SK-N-MC (cell line): ENCODE measurements around the gene HS3ST4.

ENCODE experiments used
- DNase-seq: peaks from one replicate; pipeline ENCODE4 v3.0.0-alpha.2; 2011; ENCODE audit warnings: low read depth, low spot score
- H3K27ac ChIP-seq: fragments of 200-600 bp; sonication (generic); 2 replicates; pipeline ENCODE4 v1.5.1; 2016; ENCODE audit warnings: mixed run types
- H3K36me3 ChIP-seq: fragments of 200-600 bp; sonication (generic); 2 replicates; pipeline ENCODE4 v1.6.1; 2017; ENCODE audit warnings: antibody characterized with exemption, low read length, mixed read lengths; ENCODE audit not compliant: insufficient read depth
- H3K4me3 ChIP-seq: fragments of 200-600 bp; sonication (generic); 2 replicates; pipeline ENCODE4 v1.5.1; 2016
- H3K9ac ChIP-seq: fragments of 200-600 bp; sonication (generic); 2 replicates; pipeline ENCODE4 v1.8.0; 2017; ENCODE audit warnings: mixed run types, mixed read lengths; ENCODE audit not compliant: insufficient read length
- H3K9me3 ChIP-seq: fragments of 200-600 bp; sonication (generic); 2 replicates; pipeline ENCODE4 v1.6.1; 2017; ENCODE audit warnings: low read depth, mild to moderate bottlenecking, antibody characterized with exemption, low read length, moderate library complexity, mixed read lengths
- EZH2 ChIP-seq: fragments of 200-600 bp; sonication (generic); IDR thresholded peaks from one replicate; pipeline ENCODE4 v1.6.1; 2017; ENCODE audit warnings: antibody characterized with exemption
- FOXP2 ChIP-seq: optimal IDR thresholded peaks from 2 replicates; pipeline ENCODE3; 2011; ENCODE audit warnings: mild to moderate bottlenecking, moderate library complexity; ENCODE audit not compliant: insufficient read depth; ENCODE audit errors: extremely low read length, control extremely low read depth
- POLR2AphosphoS5 ChIP-seq: IDR thresholded peaks from 2 replicates; pipeline ENCODE4 v1.6.1; 2012; ENCODE audit warnings: mild to moderate bottlenecking, low read depth, low read length, borderline replicate concordance

Gene HS3ST4

GRCh38 chr16:25977121-25977520 is 285.4 kb downstream of the HS3ST4 start:
- Histone ChIP-seq H3K9me3 (no peaks in the 10 kb centered on the region), H3K27ac (no peak overlapping the region), H3K4me3 (no peak overlapping the region), H3K9ac (no peak overlapping the region), H3K36me3 (no peaks in the 10 kb centered on the region)
- no peak for DNase-seq
- TF ChIP-seq EZH2 = no peak
- TF ChIP-seq FOXP2 = no peak
- no peak for TF ChIP-seq POLR2AphosphoS5

- Histone ChIP-seq H3K9me3 (no peaks in the 10 kb centered on the region), H3K36me3 (no peaks in the 10 kb centered on the region), H3K4me3 (no peak overlapping the region), H3K27ac (no peak overlapping the region), H3K9ac (no peak overlapping the region)
- DNase-seq = no peak
- no peak for TF ChIP-seq EZH2
Measured at GRCh38 chr16:25978218-25978617, 286.5 kb downstream of the HS3ST4 start.

- Histone ChIP-seq H3K27ac (no peak overlapping the region), H3K36me3 (no peaks in the 10 kb centered on the region), H3K9ac (no peak overlapping the region), H3K4me3 (no peak overlapping the region), H3K9me3 (no peaks in the 10 kb centered on the region)
- TF ChIP-seq POLR2AphosphoS5 = no peak
- TF ChIP-seq FOXP2 = no peak
- TF ChIP-seq EZH2 = no peak
- DNase-seq = no peak
Measured at GRCh38 chr16:25988084-25988483, 296.3 kb downstream of the HS3ST4 start.

GRCh38 chr16:25988882-25989281 is 297.1 kb downstream of the HS3ST4 start:
- TF ChIP-seq POLR2AphosphoS5 (no peak), FOXP2 (no peak), EZH2 (no peak)
- H3K36me3 ChIP-seq = no peaks in the 10 kb centered on the region
- no peak overlapping the region for H3K27ac ChIP-seq
- H3K9me3 ChIP-seq = no peaks in the 10 kb centered on the region
- no peak for DNase-seq
- H3K4me3 ChIP-seq = no peak overlapping the region
- H3K9ac ChIP-seq = no peak overlapping the region

GRCh38 chr16:25996052-25996451 is 304.3 kb downstream of the HS3ST4 start:
- DNase-seq = no peak

GRCh38 chr16:26005336-26005735 is 313.6 kb downstream of the HS3ST4 start:
- Histone ChIP-seq H3K9me3 (no peaks in the 10 kb centered on the region; the same call in 1 of the 2 replicates), H3K27ac (no peak overlapping the region), H3K4me3 (no peak overlapping the region), H3K9ac (no peak overlapping the region), H3K36me3 (no peaks in the 10 kb centered on the region)
- no peak for TF ChIP-seq EZH2
- no peak for TF ChIP-seq FOXP2
- DNase-seq = no peak

More at GRCh38 chr16:25996052-25996451, 304.3 kb downstream of the HS3ST4 start:
- TF ChIP-seq POLR2AphosphoS5 (no peak), EZH2 (no peak), FOXP2 (no peak)
- no peaks in the 10 kb centered on the region for H3K36me3 ChIP-seq
- peaks cover 4% of the 10 kb centered on the region; the same call in 1 of the 2 replicates for H3K9me3 ChIP-seq
- no peak overlapping the region for H3K9ac ChIP-seq
- no peak overlapping the region for H3K27ac ChIP-seq
- H3K4me3 ChIP-seq = no peak overlapping the region

GRCh38 chr16:26012376-26012775 is 320.6 kb downstream of the HS3ST4 start:
- TF ChIP-seq POLR2AphosphoS5 (no peak), EZH2 (no peak), FOXP2 (no peak)
- no peak for DNase-seq
- Histone ChIP-seq H3K9ac (no peak overlapping the region), H3K9me3 (peaks cover 6% of the 10 kb centered on the region; the same call in 1 of the 2 replicates), H3K4me3 (no peak overlapping the region), H3K27ac (no peak overlapping the region), H3K36me3 (peaks cover 4% of the 10 kb centered on the region; the same call in 1 of the 2 replicates)

- Histone ChIP-seq H3K36me3 (peaks cover 4% of the 10 kb centered on the region; the same call in 1 of the 2 replicates), H3K9me3 (peaks cover 6% of the 10 kb centered on the region; the same call in 1 of the 2 replicates), H3K4me3 (no peak overlapping the region), H3K27ac (no peak overlapping the region), H3K9ac (no peak overlapping the region)
- DNase-seq = no peak
- TF ChIP-seq EZH2 = no peak
- TF ChIP-seq FOXP2 = no peak
- no peak for TF ChIP-seq POLR2AphosphoS5
Measured at GRCh38 chr16:26015776-26016175, 324.0 kb downstream of the HS3ST4 start.

GRCh38 chr16:26016989-26017388 is 325.2 kb downstream of the HS3ST4 start:
- H3K27ac ChIP-seq = no peak overlapping the region
- H3K4me3 ChIP-seq = no peak overlapping the region
- TF ChIP-seq FOXP2 (no peak), EZH2 (no peak), POLR2AphosphoS5 (no peak)
- H3K9ac ChIP-seq = no peak overlapping the region
- DNase-seq = no peak
- peaks cover 4% of the 10 kb centered on the region; the same call in 1 of the 2 replicates for H3K36me3 ChIP-seq
- peaks cover 6% of the 10 kb centered on the region; the same call in 1 of the 2 replicates for H3K9me3 ChIP-seq
